GM12801 (cell line): ENCODE data around the gene ATF6.

Source experiments
- TF ChIP-seq, protein P1 (sequence below): IDR thresholded peaks from one replicate; pipeline ENCODE4 v1.5.1; 2011; ENCODE audit warnings: control low read depth; ENCODE audit not compliant: insufficient read length; ENCODE audit errors: extremely low read depth

The ATF6 gene

GRCh38 chr1:161966067-161966466 lies 199.9 kb downstream of the ATF6 start:
- TF ChIP-seq, protein P1, sequence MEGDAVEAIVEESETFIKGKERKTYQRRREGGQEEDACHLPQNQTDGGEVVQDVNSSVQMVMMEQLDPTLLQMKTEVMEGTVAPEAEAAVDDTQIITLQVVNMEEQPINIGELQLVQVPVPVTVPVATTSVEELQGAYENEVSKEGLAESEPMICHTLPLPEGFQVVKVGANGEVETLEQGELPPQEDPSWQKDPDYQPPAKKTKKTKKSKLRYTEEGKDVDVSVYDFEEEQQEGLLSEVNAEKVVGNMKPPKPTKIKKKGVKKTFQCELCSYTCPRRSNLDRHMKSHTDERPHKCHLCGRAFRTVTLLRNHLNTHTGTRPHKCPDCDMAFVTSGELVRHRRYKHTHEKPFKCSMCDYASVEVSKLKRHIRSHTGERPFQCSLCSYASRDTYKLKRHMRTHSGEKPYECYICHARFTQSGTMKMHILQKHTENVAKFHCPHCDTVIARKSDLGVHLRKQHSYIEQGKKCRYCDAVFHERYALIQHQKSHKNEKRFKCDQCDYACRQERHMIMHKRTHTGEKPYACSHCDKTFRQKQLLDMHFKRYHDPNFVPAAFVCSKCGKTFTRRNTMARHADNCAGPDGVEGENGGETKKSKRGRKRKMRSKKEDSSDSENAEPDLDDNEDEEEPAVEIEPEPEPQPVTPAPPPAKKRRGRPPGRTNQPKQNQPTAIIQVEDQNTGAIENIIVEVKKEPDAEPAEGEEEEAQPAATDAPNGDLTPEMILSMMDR = no peak

DNA sequence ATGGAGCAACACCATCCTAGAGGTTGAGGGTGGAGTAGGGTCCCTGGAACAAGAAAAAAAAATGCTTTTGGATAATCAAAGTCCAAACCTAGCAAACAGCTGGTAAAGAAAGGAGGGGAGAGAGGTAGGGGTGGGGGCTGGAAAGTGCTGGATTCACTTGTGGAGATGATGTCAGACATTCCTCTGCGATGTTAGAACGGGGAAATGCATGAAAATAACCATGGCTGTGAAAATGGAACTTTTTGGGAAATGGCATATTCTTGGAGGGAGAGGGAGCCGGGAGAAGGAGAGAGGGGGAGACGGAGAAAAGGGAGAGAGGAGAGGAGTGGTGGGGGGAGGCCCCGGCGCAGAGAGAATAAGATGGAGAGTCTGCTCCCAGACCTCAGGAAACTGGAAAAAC lies 203.9 kb downstream of the ATF6 start:
- TF ChIP-seq, protein P1 = no peak

DNA sequence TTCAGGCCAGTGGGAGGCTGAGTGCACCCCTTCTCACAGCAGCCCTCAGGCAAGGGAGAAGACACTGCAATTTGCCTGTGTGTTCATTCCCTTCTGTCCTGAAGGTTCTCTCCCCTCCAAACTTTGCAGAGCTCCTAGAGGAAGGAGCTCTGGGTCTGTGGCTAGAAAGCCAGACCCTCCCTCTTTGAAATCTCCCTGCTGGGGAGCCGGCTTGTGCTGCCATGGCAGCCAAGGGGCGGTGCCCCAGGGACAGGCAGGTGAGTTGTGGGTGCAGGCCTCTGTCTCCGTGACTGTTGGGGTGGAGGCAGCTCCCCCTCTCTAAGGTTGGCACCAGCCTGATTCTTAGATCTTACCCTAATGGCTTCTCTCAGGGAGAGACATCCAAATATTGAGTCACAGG lies 204.5 kb downstream of the ATF6 start:
- TF ChIP-seq, protein P1 = no peak

DNA sequence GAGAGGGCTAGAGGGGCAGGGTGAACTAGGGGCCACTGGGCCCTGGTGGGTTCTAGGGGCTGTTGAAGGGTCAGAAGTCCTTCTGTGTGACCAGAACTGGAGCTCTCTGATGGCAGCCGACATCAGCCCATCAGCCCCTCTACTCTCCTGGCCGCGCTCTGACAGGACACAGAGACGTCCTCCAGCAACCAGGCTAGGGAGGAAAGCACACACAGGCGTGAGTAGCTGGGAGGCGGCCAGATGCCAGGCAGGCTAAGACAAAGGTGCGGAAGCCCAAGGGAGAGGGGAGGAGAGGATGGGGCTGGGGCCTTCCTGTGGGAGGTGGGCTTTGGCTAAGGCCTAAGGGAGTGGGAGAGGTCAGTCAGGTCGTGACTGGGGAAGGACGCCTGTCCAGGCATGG lies 206.7 kb downstream of the ATF6 start:
- TF ChIP-seq, protein P1 = no peak

- TF ChIP-seq, protein P1 = no peak
Observed at GRCh38 chr1:161973924-161974845, 208.1 kb downstream of the ATF6 start.

DNA sequence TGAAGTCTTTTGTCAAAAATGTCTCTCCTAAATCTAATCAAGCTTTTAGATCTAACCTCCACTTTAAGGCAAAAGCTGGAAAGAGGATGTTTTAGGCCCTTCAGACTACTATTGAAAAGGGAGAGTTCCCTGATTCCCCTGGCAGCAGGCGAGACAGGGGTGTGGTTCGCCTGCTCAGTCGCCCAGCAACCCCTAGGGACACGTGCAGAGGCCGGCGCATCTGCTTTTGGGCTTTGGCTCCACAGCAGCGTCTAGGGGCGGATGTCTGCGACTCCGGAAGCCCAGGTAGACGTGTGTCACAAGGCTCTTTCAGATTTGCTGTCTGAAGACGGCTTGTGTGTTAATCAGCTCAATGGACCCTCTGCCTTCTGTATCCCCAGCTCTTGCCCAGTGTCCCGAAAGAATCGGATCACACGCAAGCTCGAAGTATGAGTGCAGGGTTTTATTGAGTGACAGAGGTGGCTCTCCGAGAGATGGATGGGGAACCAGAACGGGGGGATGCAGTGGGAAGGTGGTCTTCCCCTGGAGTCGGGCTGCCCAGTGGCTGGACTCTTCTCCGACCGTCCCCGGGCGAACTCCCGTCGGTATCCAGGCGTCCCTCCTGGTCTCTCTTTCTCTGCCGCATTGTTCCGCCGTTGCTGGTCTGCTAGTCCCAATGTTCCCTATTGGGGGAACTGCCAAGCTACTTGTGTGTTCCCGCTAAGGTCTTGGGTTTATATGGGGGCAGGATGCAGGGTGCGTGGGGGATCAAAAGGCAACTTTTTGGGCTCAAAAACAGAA lies 212.1 kb downstream of the ATF6 start:
- TF ChIP-seq, protein P1 = no peak

DNA sequence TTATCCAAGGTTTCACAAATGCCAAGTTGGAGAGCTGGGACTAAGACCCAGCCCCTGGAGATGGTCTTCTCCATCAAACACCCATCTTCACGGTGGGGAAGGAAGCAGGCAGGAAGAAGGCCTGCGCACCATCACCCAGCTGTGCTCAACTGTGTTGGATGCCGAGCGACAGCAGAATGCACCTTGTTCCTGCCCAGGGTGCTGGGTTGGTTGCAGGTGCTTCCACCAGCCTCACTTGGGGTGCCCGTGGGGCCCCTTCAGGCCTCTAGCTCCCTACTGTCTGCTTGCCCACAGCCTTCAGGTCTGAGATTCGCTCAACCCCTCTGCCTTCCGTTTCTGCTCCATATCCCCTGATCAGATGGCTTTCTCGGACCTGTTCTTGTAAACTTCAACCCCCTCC lies 215.0 kb downstream of the ATF6 start:
- TF ChIP-seq, protein P1 = no peak
